Measurements from ENCODE around the gene C12orf60.

DNA sequence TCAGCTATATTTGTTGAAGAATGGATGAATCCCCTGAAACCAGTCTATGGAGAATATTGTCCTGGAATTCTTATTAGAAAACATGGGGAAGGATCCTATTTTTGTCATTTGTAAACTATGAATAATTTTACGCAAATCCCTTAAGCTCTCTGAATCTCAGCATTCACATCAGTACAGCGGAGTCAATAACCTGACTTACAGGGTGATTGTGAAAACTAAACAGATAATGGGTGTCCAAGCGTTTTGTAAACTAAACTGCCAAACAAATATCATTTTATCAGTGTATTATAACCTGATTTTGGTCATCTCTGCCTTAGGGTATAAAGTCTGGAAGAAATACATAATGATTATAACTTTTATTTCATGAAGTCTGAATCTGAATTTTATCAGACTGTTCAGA is 29.9 kb downstream of the C12orf60 start:
- TF ChIP-seq, protein P1, sequence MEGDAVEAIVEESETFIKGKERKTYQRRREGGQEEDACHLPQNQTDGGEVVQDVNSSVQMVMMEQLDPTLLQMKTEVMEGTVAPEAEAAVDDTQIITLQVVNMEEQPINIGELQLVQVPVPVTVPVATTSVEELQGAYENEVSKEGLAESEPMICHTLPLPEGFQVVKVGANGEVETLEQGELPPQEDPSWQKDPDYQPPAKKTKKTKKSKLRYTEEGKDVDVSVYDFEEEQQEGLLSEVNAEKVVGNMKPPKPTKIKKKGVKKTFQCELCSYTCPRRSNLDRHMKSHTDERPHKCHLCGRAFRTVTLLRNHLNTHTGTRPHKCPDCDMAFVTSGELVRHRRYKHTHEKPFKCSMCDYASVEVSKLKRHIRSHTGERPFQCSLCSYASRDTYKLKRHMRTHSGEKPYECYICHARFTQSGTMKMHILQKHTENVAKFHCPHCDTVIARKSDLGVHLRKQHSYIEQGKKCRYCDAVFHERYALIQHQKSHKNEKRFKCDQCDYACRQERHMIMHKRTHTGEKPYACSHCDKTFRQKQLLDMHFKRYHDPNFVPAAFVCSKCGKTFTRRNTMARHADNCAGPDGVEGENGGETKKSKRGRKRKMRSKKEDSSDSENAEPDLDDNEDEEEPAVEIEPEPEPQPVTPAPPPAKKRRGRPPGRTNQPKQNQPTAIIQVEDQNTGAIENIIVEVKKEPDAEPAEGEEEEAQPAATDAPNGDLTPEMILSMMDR (IDR thresholded peaks at IDR 0.05): no peak
- TF ChIP-seq POLR2AphosphoS5 (IDR thresholded peaks at IDR 0.05; ENCODE audit: low read depth, low read length) (no peak), SIN3A (IDR thresholded peaks at IDR 0.05; ENCODE audit: borderline replicate concordance, insufficient read depth, low read depth, low read length) (no peak)
- TF ChIP-seq, protein P2, sequence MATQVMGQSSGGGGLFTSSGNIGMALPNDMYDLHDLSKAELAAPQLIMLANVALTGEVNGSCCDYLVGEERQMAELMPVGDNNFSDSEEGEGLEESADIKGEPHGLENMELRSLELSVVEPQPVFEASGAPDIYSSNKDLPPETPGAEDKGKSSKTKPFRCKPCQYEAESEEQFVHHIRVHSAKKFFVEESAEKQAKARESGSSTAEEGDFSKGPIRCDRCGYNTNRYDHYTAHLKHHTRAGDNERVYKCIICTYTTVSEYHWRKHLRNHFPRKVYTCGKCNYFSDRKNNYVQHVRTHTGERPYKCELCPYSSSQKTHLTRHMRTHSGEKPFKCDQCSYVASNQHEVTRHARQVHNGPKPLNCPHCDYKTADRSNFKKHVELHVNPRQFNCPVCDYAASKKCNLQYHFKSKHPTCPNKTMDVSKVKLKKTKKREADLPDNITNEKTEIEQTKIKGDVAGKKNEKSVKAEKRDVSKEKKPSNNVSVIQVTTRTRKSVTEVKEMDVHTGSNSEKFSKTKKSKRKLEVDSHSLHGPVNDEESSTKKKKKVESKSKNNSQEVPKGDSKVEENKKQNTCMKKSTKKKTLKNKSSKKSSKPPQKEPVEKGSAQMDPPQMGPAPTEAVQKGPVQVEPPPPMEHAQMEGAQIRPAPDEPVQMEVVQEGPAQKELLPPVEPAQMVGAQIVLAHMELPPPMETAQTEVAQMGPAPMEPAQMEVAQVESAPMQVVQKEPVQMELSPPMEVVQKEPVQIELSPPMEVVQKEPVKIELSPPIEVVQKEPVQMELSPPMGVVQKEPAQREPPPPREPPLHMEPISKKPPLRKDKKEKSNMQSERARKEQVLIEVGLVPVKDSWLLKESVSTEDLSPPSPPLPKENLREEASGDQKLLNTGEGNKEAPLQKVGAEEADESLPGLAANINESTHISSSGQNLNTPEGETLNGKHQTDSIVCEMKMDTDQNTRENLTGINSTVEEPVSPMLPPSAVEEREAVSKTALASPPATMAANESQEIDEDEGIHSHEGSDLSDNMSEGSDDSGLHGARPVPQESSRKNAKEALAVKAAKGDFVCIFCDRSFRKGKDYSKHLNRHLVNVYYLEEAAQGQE (IDR thresholded peaks at IDR 0.05; ENCODE audit: insufficient read depth in 1 of 2, low read depth in 2 of 2, low read length in 1 of 2): no peak

All from Panc1 (cell line).